ENCODE measurements around the gene KLF13.

Gene KLF13

DNA sequence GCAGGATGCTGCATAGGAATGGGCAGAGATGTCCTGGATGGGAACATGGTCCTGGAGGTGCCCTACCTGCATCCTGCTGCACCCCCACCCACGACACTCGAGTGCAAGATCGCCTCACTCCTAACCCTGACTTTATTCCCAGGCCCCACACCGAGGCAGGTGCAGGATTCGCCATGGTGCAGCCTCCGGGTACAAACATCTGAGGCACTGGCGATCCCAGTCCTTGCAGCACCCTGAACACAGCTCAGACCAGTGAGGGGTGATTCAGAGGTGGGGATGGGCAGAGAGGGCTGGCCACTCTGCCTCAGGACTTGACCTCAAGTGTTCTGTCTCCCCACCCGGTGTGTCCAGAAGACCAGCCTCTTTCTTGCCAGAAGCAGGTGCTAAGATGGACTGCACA, 49.1 kb downstream of the KLF13 start:
- Histone ChIP-seq H3K4me1 (ENCODE audit: low read length) (no peaks in the 10 kb centered on the region), H3K9ac (ENCODE audit: low read length) (no peak overlapping the region), H3K4me2 (ENCODE audit: low read depth, low read length) (no peak overlapping the region), H3K36me3 (replicated peaks; ENCODE audit: insufficient read depth, low read length) (no peaks in the 10 kb centered on the region; the same call in 1 of the 2 replicates), H3K27me3 (replicated peaks; ENCODE audit: insufficient read depth, low read length) (no peaks in the 10 kb centered on the region), H3K9me2 (replicated peaks; ENCODE audit: insufficient read depth, low read length) (no peaks in the 10 kb centered on the region), H3K79me2 (ENCODE audit: low read length) (peaks cover 65% of the 10 kb centered on the region), H3K4me3 (ENCODE audit: low read length) (no peak overlapping the region), H3K9me3 (replicated peaks; ENCODE audit: insufficient read depth, low read length) (no peaks in the 10 kb centered on the region), H3F3A (ENCODE audit: insufficient read depth, low read length) (no peaks in the 10 kb centered on the region), H3K27ac (ENCODE audit: low read length) (no peak overlapping the region), H2AFZ (ENCODE audit: low read length) (no peak overlapping the region), H4K20me1 (ENCODE audit: insufficient read depth, low read length) (peaks cover 7% of the 10 kb centered on the region; the same call in 1 of the 2 replicates)
- no peak for DNase-seq
- TF ChIP-seq EZH2phosphoT487 (IDR thresholded peaks at IDR 0.05; ENCODE audit: low read length) = no peak
- TF ChIP-seq, protein P1, sequence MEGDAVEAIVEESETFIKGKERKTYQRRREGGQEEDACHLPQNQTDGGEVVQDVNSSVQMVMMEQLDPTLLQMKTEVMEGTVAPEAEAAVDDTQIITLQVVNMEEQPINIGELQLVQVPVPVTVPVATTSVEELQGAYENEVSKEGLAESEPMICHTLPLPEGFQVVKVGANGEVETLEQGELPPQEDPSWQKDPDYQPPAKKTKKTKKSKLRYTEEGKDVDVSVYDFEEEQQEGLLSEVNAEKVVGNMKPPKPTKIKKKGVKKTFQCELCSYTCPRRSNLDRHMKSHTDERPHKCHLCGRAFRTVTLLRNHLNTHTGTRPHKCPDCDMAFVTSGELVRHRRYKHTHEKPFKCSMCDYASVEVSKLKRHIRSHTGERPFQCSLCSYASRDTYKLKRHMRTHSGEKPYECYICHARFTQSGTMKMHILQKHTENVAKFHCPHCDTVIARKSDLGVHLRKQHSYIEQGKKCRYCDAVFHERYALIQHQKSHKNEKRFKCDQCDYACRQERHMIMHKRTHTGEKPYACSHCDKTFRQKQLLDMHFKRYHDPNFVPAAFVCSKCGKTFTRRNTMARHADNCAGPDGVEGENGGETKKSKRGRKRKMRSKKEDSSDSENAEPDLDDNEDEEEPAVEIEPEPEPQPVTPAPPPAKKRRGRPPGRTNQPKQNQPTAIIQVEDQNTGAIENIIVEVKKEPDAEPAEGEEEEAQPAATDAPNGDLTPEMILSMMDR (IDR thresholded peaks at IDR 0.05; ENCODE audit: low read length) = no peak
- TF ChIP-seq EZH2 (optimal IDR thresholded peaks at IDR 0.05; ENCODE audit: low read depth, low read length) = no peak

DNA sequence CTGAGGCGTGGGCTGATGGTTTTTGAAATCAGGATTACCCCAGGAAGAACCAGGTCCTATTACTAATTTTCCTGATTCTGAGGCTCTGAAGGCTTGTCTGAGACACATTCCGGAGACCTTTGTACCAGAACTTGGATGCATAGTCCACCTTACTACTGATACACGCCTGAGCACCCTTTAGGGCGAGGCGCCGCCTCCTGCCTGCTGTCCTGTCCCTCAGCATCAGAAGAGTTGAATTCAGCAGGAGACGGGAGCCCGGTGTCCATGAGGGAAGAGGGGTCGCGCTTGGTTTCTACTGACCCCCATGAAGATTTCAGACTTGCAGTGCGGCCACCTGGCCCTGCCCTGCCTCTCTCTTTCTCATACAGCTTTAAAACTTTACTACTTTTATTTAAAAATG, 49.9 kb downstream of the KLF13 start:
- Histone ChIP-seq H3K9me3 (replicated peaks; ENCODE audit: insufficient read depth, low read length) (no peaks in the 10 kb centered on the region), H4K20me1 (ENCODE audit: insufficient read depth, low read length) (peaks cover 3% of the 10 kb centered on the region; the same call in 1 of the 2 replicates), H3K27me3 (replicated peaks; ENCODE audit: insufficient read depth, low read length) (no peaks in the 10 kb centered on the region), H3K79me2 (ENCODE audit: low read length) (peaks cover 58% of the 10 kb centered on the region), H2AFZ (ENCODE audit: low read length) (no peak overlapping the region), H3K36me3 (replicated peaks; ENCODE audit: insufficient read depth, low read length) (no peaks in the 10 kb centered on the region; the same call in 1 of the 2 replicates), H3K4me3 (ENCODE audit: low read length) (no peak overlapping the region), H3K4me1 (ENCODE audit: low read length) (no peaks in the 10 kb centered on the region), H3K4me2 (ENCODE audit: low read depth, low read length) (no peak overlapping the region), H3K9ac (ENCODE audit: low read length) (no peak overlapping the region), H3K9me2 (replicated peaks; ENCODE audit: insufficient read depth, low read length) (no peaks in the 10 kb centered on the region), H3K27ac (ENCODE audit: low read length) (no peak overlapping the region), H3F3A (ENCODE audit: insufficient read depth, low read length) (no peaks in the 10 kb centered on the region)
- DNase-seq = no peak
- no peak for TF ChIP-seq EZH2 (optimal IDR thresholded peaks at IDR 0.05; ENCODE audit: low read depth, low read length)
- TF ChIP-seq EZH2phosphoT487 (IDR thresholded peaks at IDR 0.05; ENCODE audit: low read length) = no peak
- TF ChIP-seq, protein P1 (IDR thresholded peaks at IDR 0.05; ENCODE audit: low read length) = no peak

DNA sequence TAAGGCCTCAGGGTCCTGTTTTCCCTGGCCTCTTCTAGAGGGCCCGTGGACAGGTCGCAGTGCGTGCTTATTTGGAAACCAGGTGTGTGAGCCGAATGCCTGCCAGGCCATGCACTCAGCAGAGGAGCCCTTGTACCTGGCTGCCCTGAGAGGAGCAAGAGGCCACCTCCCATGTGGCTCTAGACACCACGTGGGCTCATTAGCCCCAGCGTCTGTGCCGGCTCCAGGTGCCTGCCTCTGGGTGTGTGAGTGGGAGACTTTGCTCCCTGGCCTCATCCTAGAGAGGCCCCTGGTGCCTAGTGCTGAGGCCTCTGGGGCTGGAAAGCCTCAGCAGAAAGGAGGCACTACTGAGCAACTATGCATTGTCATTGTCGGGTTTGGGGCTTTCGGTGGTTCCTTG, 50.4 kb downstream of the KLF13 start:
- no peak for DNase-seq
- H3K9me3 ChIP-seq (replicated peaks; ENCODE audit: insufficient read depth, low read length) = no peaks in the 10 kb centered on the region
- no peak overlapping the region for H3K4me3 ChIP-seq (ENCODE audit: low read length)
- TF ChIP-seq EZH2 (optimal IDR thresholded peaks at IDR 0.05; ENCODE audit: low read depth, low read length) = no peak
- TF ChIP-seq, protein P1 (IDR thresholded peaks at IDR 0.05; ENCODE audit: low read length) = no peak
- no peak for TF ChIP-seq EZH2phosphoT487 (IDR thresholded peaks at IDR 0.05; ENCODE audit: low read length)
- no peak overlapping the region for H3K27ac ChIP-seq (ENCODE audit: low read length)
- no peaks in the 10 kb centered on the region for H3K27me3 ChIP-seq (replicated peaks; ENCODE audit: insufficient read depth, low read length)
- no peaks in the 10 kb centered on the region for H3K4me1 ChIP-seq (ENCODE audit: low read length)
- H2AFZ ChIP-seq (ENCODE audit: low read length) = no peak overlapping the region
- no peaks in the 10 kb centered on the region for H3K9me2 ChIP-seq (replicated peaks; ENCODE audit: insufficient read depth, low read length)
- no peak overlapping the region for H3K4me2 ChIP-seq (ENCODE audit: low read depth, low read length)
- H4K20me1 ChIP-seq (ENCODE audit: insufficient read depth, low read length) = peaks cover 3% of the 10 kb centered on the region; the same call in 1 of the 2 replicates
- no peaks in the 10 kb centered on the region; the same call in 1 of the 2 replicates for H3K36me3 ChIP-seq (replicated peaks; ENCODE audit: insufficient read depth, low read length)
- no peak overlapping the region for H3K9ac ChIP-seq (ENCODE audit: low read length)
- H3F3A ChIP-seq (ENCODE audit: insufficient read depth, low read length) = no peaks in the 10 kb centered on the region
- peaks cover 52% of the 10 kb centered on the region for H3K79me2 ChIP-seq (ENCODE audit: low read length)
